GM08714 (cell line): ENCODE results near the gene TRIM24.
A peak's percentile ranks its signal among the peaks of the same experiment; 100 is the strongest.
"Not testable (repeated sequence)": the region's sequence is repeated elsewhere in the genome, so short reads cannot be mapped to it uniquely, and the experiment has no call there.

Experiments used
- H3K4me3 ChIP-seq: fragments of 200-500 bp; sonication (Bioruptor generic); 2 replicates; pipeline ENCODE4 v1.5.1; 2014; ENCODE audit warnings: mild to moderate bottlenecking, low read length, inconsistent platforms
- ZNF274 ChIP-seq: IDR thresholded peaks from 2 replicates; pipeline ENCODE4 v1.6.1; 2012; ENCODE audit warnings: mild to moderate bottlenecking, low read depth, low read length

Gene TRIM24

GRCh38 chr7:138442822-138443221 lies 17.2 kb upstream of the TRIM24 start:
- no peak overlapping the region for H3K4me3 ChIP-seq
- no peak for TF ChIP-seq ZNF274

- no peak for TF ChIP-seq ZNF274
- no peak overlapping the region for H3K4me3 ChIP-seq
Observed at GRCh38 chr7:138449580-138449979, 10.5 kb upstream of the TRIM24 start.

- TF ChIP-seq ZNF274 = no peak
Observed at GRCh38 chr7:138455609-138456008, 4.5 kb upstream of the TRIM24 start.

GRCh38 chr7:138456220-138456619 lies 3.8 kb upstream of the TRIM24 start:
- no peak for TF ChIP-seq ZNF274
- no peak overlapping the region for H3K4me3 ChIP-seq

More at GRCh38 chr7:138455609-138456008, 4.5 kb upstream of the TRIM24 start:
- no peak overlapping the region for H3K4me3 ChIP-seq

GRCh38 chr7:138458576-138459412 lies 1.3 kb upstream of the TRIM24 start:
- H3K4me3 ChIP-seq = no peak overlapping the region
- no peak for TF ChIP-seq ZNF274

GRCh38 chr7:138459413-138460175 lies 465 bp upstream of the TRIM24 start:
- no peak for TF ChIP-seq ZNF274
- peak overlapping the region; percentile 47 for H3K4me3 ChIP-seq

GRCh38 chr7:138460649-138461607 lies 869 bp downstream of the TRIM24 start:
- H3K4me3 ChIP-seq = peak overlapping the region; percentile 95
- no peak for TF ChIP-seq ZNF274

GRCh38 chr7:138463291-138463618 lies 3.2 kb downstream of the TRIM24 start:
- H3K4me3 ChIP-seq = not testable (repeated sequence)

- H3K4me3 ChIP-seq = no peak overlapping the region
- no peak for TF ChIP-seq ZNF274
Observed at GRCh38 chr7:138465046-138465445, 5.0 kb downstream of the TRIM24 start.

GRCh38 chr7:138466069-138466756 lies 6.2 kb downstream of the TRIM24 start:
- peak overlapping the region; percentile 6; the same call in 1 of the 2 replicates for H3K4me3 ChIP-seq

- TF ChIP-seq ZNF274 = no peak
Observed at GRCh38 chr7:138468244-138469123, 8.4 kb downstream of the TRIM24 start.

GRCh38 chr7:138470391-138471157 lies 10.5 kb downstream of the TRIM24 start:
- no peak overlapping the region for H3K4me3 ChIP-seq
- TF ChIP-seq ZNF274 = no peak

More at GRCh38 chr7:138468244-138469123, 8.4 kb downstream of the TRIM24 start:
- no peak overlapping the region for H3K4me3 ChIP-seq
